ENCODE results near the gene DYNLT5. TPM values are rescaled to one million over a fixed set of nuclear protein-coding genes. Genes with fewer than 3 reads are reported as not detected.

Gene DYNLT5
- total RNA-seq, 1 experiment from 2014 or later: 0.83 TPM

GRCh38 chr1:66729523-66729922, 22.7 kb upstream of the DYNLT5 start:
- no peak overlapping the region for H3K23ac ChIP-seq (ENCODE audit: insufficient read length, low read depth, low read length)
- Mint-ChIP-seq H3K4me1 (peaks cover 13 to 14% of the 10 kb centered on the region in 2 experiments), H3K27me3 (ENCODE audit: low read depth) (peaks cover 7% of the 10 kb centered on the region), H3K9me3 (peaks cover 0 to 5% of the 10 kb centered on the region in 2 experiments; a peak in 2 of 5 replicates), H3K36me3 (ENCODE audit: insufficient read depth in 1 of 3, low read depth in 3 of 3) (no peaks in the 10 kb centered on the region), H3K4me3 (no peak overlapping the region), H3K27ac (no peak overlapping the region)
- H2BK120ac ChIP-seq (ENCODE audit: low read depth, low read length, poor library complexity, severe bottlenecking): no peak overlapping the region
- no peak overlapping the region for H3K4ac ChIP-seq (ENCODE audit: low read depth, low read length)
- H3K9me3 ChIP-seq (ENCODE audit: control insufficient read depth, low read depth, low read length): no peaks in the 10 kb centered on the region
- no peak overlapping the region for H3K14ac ChIP-seq (ENCODE audit: insufficient read depth, low read length)
- peaks cover 3% of the 10 kb centered on the region; the same call in 1 of the 2 replicates for H3K4me1 ChIP-seq (ENCODE audit: insufficient read depth, low read length)
- H3K23me2 ChIP-seq (ENCODE audit: insufficient read length, low read depth, low read length, poor library complexity, severe bottlenecking): no peaks in the 10 kb centered on the region
- no peak overlapping the region for H3K27ac ChIP-seq (ENCODE audit: insufficient read length, low read depth, low read length)
- no peaks in the 10 kb centered on the region for H3K79me1 ChIP-seq (ENCODE audit: insufficient read depth, low read depth, low read length, poor library complexity, severe bottlenecking)
- H3K9ac ChIP-seq (ENCODE audit: extremely low read depth, insufficient read length, low read length): no peak overlapping the region
- no peak overlapping the region for H3K4me2 ChIP-seq (ENCODE audit: insufficient read depth, insufficient read length, low read length)
- no peak overlapping the region for H3K56ac ChIP-seq (ENCODE audit: insufficient read length, low read depth, low read length)
- no peak overlapping the region for H3T11ph ChIP-seq (ENCODE audit: low read length)
- no peak overlapping the region for H4K91ac ChIP-seq (ENCODE audit: insufficient read length, low read depth, low read length)
- H3K27me3 ChIP-seq (ENCODE audit: insufficient read depth, low read length): 0 out of 2 replicates have a peak, but pooled peaks cover 2% of the 10 kb centered on the region
- no peak overlapping the region for H2BK15ac ChIP-seq (ENCODE audit: low read depth, low read length)
- no peak overlapping the region for H2AK5ac ChIP-seq (ENCODE audit: insufficient read length, low read length)
- WGBS (ENCODE audit: extremely low coverage, insufficient read length, low lambda C conversion rate): no CpG with 5 or more reads among the region's 3 CpGs
- H2BK20ac ChIP-seq (ENCODE audit: low read depth, low read length, poor library complexity, severe bottlenecking): no peak overlapping the region
- no peaks in the 10 kb centered on the region for H3K79me2 ChIP-seq (ENCODE audit: insufficient read depth, low read length)
- no peaks in the 10 kb centered on the region for H4K20me1 ChIP-seq (ENCODE audit: control insufficient read depth, insufficient read depth, insufficient read length)
- no peak overlapping the region for H3K18ac ChIP-seq (ENCODE audit: insufficient read length, low read depth, low read length)
- no peak overlapping the region for H4K5ac ChIP-seq (ENCODE audit: insufficient read length, low read depth, low read length)
- TF ChIP-seq CTCF (conservative IDR thresholded peaks at IDR 0.05): no peak
- DNase-seq: no peak
- no peak overlapping the region for H4K8ac ChIP-seq (replicated peaks; ENCODE audit: insufficient read length, low read depth, low read length)
- no peak overlapping the region for H2BK12ac ChIP-seq (ENCODE audit: insufficient read length, low read depth, low read length)
- no peak overlapping the region for H2AFZ ChIP-seq (ENCODE audit: low read length)
- H2BK5ac ChIP-seq (ENCODE audit: insufficient read length, low read length): no peak overlapping the region
